Breast epithelium (tissue), 4 donors: ENCODE data around the gene SPATA2. TPM values are rescaled to one million over a fixed set of nuclear protein-coding genes. Genes with fewer than 3 reads are reported as not detected.

Source experiments
- DNase-seq, 2 donors: peaks; one replicate each; pipeline ENCODE4 v3.0.0-alpha.2; 2019; ENCODE audit warnings: low spot score in 2 of 2
- H3K27ac ChIP-seq, 2 donors: fragments of 200-600 bp; sonication (generic) in 1 of 2; one replicate each; pipeline ENCODE4 v1.5.1; 2016 to 2019; ENCODE audit warnings: mild to moderate bottlenecking in 1 of 2
- H3K27me3 ChIP-seq, 2 donors: fragments of 200-600 bp; sonication (generic) in 1 of 2; one replicate each; pipeline versions ENCODE4 v1.5.1 to v1.6.0; 2017 to 2019; ENCODE audit warnings: control low read depth in 1 of 2, mild to moderate bottlenecking in 1 of 2
- H3K36me3 ChIP-seq: fragments of 200-600 bp; one replicate; pipeline ENCODE4 v1.5.1; 2019
- H3K4me1 ChIP-seq, 2 donors: fragments of 200-600 bp; sonication (generic); one replicate each; pipeline ENCODE4 v1.5.1; 2016 to 2019; ENCODE audit warnings: control low read depth in 1 of 2
- H3K4me3 ChIP-seq, 3 donors: fragments of 200-600 bp; sonication (generic); 1 replicate in 2 of 3; 2 replicates in 1 of 3; pipeline ENCODE4 v1.5.1; 2016 to 2019; ENCODE audit warnings: mild to moderate bottlenecking in 3 of 3, moderate library complexity in 2 of 3
- H3K9me3 ChIP-seq, 2 donors: fragments of 200-600 bp; sonication (generic) in 1 of 2; one replicate each; pipeline ENCODE4 v1.5.1; 2016 to 2019; ENCODE audit warnings: control low read depth in 1 of 2
- POLR2A ChIP-seq: fragments of 450-650 bp; IDR thresholded peaks from one replicate; pipeline ENCODE4 v1.6.1; 2016; ENCODE audit warnings: antibody characterized with exemption, mild to moderate bottlenecking, moderate library complexity
- POLR2AphosphoS5 ChIP-seq, 3 donors: sonication (generic); formaldehyde crosslinking; IDR thresholded peaks; one replicate each; pipeline ENCODE4 v1.6.1; 2017; ENCODE audit warnings: antibody characterized with exemption in 3 of 3
- intact Hi-C: fragments of 100-400 bp; cut with DNase I; formaldehyde crosslinking; loops from one replicate; pipeline ENCODE4 v1.15.1; 2023; ENCODE audit warnings: low total_unique reads
- total RNA-seq, 3 donors: library from RNA; depleted of rRNA; stranded (reverse); fragments of >200 nt; gene quantifications; one replicate each; pipeline ENCODE4 v1.1.0, GENCODE V29; 2016
- TF ChIP-seq, protein P1 (sequence below), 3 donors: fragments of 450-650 bp; IDR thresholded peaks; one replicate each; pipeline ENCODE4 v1.5.1; 2016 to 2017; ENCODE audit warnings: antibody characterized with exemption in 3 of 3, mild to moderate bottlenecking in 3 of 3, moderate library complexity in 3 of 3

The SPATA2 gene
- total RNA-seq, 3 donors from 2014 or later = 1.8 to 4.6 (median 4.0) TPM

- peak overlapping the region in 1 of 3 donors; percentile 100 for H3K4me3 ChIP-seq
- TF ChIP-seq POLR2AphosphoS5 (IDR thresholded peaks at IDR 0.05) = no peak
- TF ChIP-seq, protein P1, sequence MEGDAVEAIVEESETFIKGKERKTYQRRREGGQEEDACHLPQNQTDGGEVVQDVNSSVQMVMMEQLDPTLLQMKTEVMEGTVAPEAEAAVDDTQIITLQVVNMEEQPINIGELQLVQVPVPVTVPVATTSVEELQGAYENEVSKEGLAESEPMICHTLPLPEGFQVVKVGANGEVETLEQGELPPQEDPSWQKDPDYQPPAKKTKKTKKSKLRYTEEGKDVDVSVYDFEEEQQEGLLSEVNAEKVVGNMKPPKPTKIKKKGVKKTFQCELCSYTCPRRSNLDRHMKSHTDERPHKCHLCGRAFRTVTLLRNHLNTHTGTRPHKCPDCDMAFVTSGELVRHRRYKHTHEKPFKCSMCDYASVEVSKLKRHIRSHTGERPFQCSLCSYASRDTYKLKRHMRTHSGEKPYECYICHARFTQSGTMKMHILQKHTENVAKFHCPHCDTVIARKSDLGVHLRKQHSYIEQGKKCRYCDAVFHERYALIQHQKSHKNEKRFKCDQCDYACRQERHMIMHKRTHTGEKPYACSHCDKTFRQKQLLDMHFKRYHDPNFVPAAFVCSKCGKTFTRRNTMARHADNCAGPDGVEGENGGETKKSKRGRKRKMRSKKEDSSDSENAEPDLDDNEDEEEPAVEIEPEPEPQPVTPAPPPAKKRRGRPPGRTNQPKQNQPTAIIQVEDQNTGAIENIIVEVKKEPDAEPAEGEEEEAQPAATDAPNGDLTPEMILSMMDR (IDR thresholded peaks at IDR 0.05) = no peak
- TF ChIP-seq POLR2A = no peak
These were observed 1.8 kb downstream of the SPATA2 start for GRCh38 chr20:49913399-49914047.

GRCh38 chr20:49910340-49910706 is 5.0 kb downstream of the SPATA2 start:
- H3K27ac ChIP-seq = peak overlapping the region; percentile 33 to 34
- peaks cover 3 to 12% of the 10 kb centered on the region in 2 donors for H3K4me1 ChIP-seq
- no peaks in the 10 kb centered on the region for H3K27me3 ChIP-seq
- intact Hi-C loops = loop anchor here (2.0 kb wide), 1 partner anchor 34 kb away; no protein-coding TSS in a partner anchor
- H3K4me3 ChIP-seq = no peak overlapping the region
- H3K36me3 ChIP-seq = no peaks in the 10 kb centered on the region
- no peak for TF ChIP-seq POLR2AphosphoS5 (IDR thresholded peaks at IDR 0.05)
- TF ChIP-seq, protein P1 (IDR thresholded peaks at IDR 0.05) = no peak
- TF ChIP-seq POLR2A = no peak
- DNase-seq = no peak
- no peaks in the 10 kb centered on the region for H3K9me3 ChIP-seq

More at GRCh38 chr20:49913399-49914047, 1.8 kb downstream of the SPATA2 start:
- H3K4me1 ChIP-seq = peaks cover 3 to 12% of the 10 kb centered on the region in 2 donors
- intact Hi-C loops = no loop called here
- DNase-seq = no peak
- no peaks in the 10 kb centered on the region for H3K9me3 ChIP-seq
- no peaks in the 10 kb centered on the region for H3K36me3 ChIP-seq
- H3K27ac ChIP-seq = no peak overlapping the region
- no peaks in the 10 kb centered on the region for H3K27me3 ChIP-seq

DNA sequence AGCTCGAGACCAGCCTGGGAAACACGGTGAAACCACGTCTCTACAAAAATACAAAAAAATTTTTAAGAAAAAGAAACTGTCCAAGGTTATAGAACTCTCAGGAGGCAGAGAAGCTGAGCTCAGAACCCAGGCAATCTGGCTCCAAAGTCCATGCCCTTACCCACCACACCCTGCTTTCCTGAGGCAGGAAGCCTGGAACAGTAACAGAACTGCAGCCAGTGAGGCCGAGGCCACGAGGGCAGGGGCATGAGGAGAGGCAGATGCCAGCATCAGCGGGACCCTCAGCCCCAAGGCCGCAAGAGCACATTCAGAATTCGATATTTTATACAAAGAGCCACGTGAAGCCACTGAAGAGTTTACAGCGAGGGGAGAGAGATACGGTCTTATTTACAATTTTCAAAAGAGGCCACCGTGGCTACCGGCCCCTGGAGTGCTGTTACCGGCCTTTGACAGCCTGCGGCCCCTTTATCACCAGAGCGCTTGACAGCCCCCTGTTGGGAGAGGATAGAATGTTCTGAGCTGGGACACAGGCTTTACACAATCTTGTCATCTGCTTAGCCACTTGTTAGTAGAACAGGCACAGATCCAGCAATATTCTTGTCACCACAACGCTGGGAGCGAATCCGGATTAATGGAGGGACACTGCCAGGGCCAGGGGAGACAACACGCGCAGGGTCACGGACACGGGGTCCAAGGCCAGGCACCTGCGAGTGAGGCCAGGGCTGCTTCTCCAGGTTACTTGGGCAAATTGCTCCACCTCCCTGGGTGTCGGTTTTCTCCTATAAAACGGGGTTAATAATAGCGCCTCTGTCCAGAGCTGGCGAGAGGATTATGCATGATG is 5.6 kb downstream of the SPATA2 start:
- Histone ChIP-seq H3K27ac (peak overlapping the region; percentile 33 to 34), H3K9me3 (no peaks in the 10 kb centered on the region), H3K36me3 (no peaks in the 10 kb centered on the region), H3K4me1 (peaks cover 3 to 12% of the 10 kb centered on the region in 2 donors), H3K4me3 (no peak overlapping the region), H3K27me3 (no peaks in the 10 kb centered on the region)
- intact Hi-C loops = loop anchor here (2.0 kb wide), 1 partner anchor 35 kb away; no protein-coding TSS in a partner anchor
- TF ChIP-seq POLR2AphosphoS5 (IDR thresholded peaks at IDR 0.05) (no peak), POLR2A (no peak)
- TF ChIP-seq, protein P1 (IDR thresholded peaks at IDR 0.05) = peak in 2 of 3 donors; percentile 6 to 39
- peak in 1 of 2 donors; percentile 58 for DNase-seq

GRCh38 chr20:49908258-49908565 is 7.1 kb downstream of the SPATA2 start:
- peak; percentile 46 to 50 for DNase-seq
- Histone ChIP-seq H3K27me3 (no peaks in the 10 kb centered on the region), H3K4me1 (no peaks in the 10 kb centered on the region), H3K36me3 (no peaks in the 10 kb centered on the region), H3K4me3 (no peak overlapping the region), H3K27ac (peak overlapping the region in 1 of 2 donors; percentile 34), H3K9me3 (no peaks in the 10 kb centered on the region)
- TF ChIP-seq POLR2AphosphoS5 (IDR thresholded peaks at IDR 0.05) = no peak
- intact Hi-C loops = no loop called here

- Histone ChIP-seq H3K27ac (peak overlapping the region; percentile 5 to 45), H3K36me3 (no peaks in the 10 kb centered on the region), H3K4me1 (no peaks in the 10 kb centered on the region), H3K4me3 (no peak overlapping the region), H3K27me3 (no peaks in the 10 kb centered on the region), H3K9me3 (no peaks in the 10 kb centered on the region)
- peak in 1 of 2 donors; percentile 37 for DNase-seq
- TF ChIP-seq, protein P1 (IDR thresholded peaks at IDR 0.05) = no peak
- TF ChIP-seq POLR2A = no peak
- no peak for TF ChIP-seq POLR2AphosphoS5 (IDR thresholded peaks at IDR 0.05)
- intact Hi-C loops = no loop called here
These were observed 7.7 kb downstream of the SPATA2 start for GRCh38 chr20:49907405-49908257.
